NCI-H774 (cell line): ENCODE data around the gene PHF21B.

Experiments
- DNase-seq: peaks from one replicate; lab custom pipeline; 2025; lab: John Stamatoyannopoulos, UW

Gene PHF21B

GRCh38 chr22:44892803-44893730 is 116.7 kb downstream of the PHF21B start:
- DNase-seq: no peak

- no peak for DNase-seq
These were observed 117.6 kb downstream of the PHF21B start for GRCh38 chr22:44892243-44892642.

- DNase-seq: no peak
These were observed 118.0 kb downstream of the PHF21B start for GRCh38 chr22:44891791-44892190.

- DNase-seq: no peak
These were observed 118.5 kb downstream of the PHF21B start for GRCh38 chr22:44891293-44891747.

GRCh38 chr22:44890416-44891292 is 119.2 kb downstream of the PHF21B start:
- DNase-seq: no peak

GRCh38 chr22:44889255-44889878 is 120.4 kb downstream of the PHF21B start:
- DNase-seq: no peak

GRCh38 chr22:44888491-44889254 is 121.1 kb downstream of the PHF21B start:
- DNase-seq: no peak

GRCh38 chr22:44887941-44888366 is 121.9 kb downstream of the PHF21B start:
- DNase-seq: no peak

- no peak for DNase-seq
These were observed 123.9 kb downstream of the PHF21B start for GRCh38 chr22:44885806-44886360.

GRCh38 chr22:44884968-44885805 is 124.6 kb downstream of the PHF21B start:
- DNase-seq: no peak

- no peak for DNase-seq
These were observed 125.2 kb downstream of the PHF21B start for GRCh38 chr22:44884562-44884961.

GRCh38 chr22:44883011-44883421 is 126.8 kb downstream of the PHF21B start:
- no peak for DNase-seq

GRCh38 chr22:44882226-44882905 is 127.4 kb downstream of the PHF21B start:
- DNase-seq: no peak

- DNase-seq: no peak
These were observed 128.2 kb downstream of the PHF21B start for GRCh38 chr22:44881624-44882023.

GRCh38 chr22:44880610-44881290 is 129.1 kb downstream of the PHF21B start:
- DNase-seq: no peak

GRCh38 chr22:44879301-44879680 is 130.5 kb downstream of the PHF21B start:
- DNase-seq: no peak

- no peak for DNase-seq
These were observed 131.1 kb downstream of the PHF21B start for GRCh38 chr22:44878483-44879300.

GRCh38 chr22:44876921-44877320 is 132.9 kb downstream of the PHF21B start:
- DNase-seq: no peak
